Fibroblast of skin of abdomen (primary cell): Measurements from ENCODE around the gene PRKG1.

ENCODE experiments used
- DNase-seq: peaks from one replicate; pipeline ENCODE4 v3.0.0-alpha.2; 2013

Gene PRKG1

DNA sequence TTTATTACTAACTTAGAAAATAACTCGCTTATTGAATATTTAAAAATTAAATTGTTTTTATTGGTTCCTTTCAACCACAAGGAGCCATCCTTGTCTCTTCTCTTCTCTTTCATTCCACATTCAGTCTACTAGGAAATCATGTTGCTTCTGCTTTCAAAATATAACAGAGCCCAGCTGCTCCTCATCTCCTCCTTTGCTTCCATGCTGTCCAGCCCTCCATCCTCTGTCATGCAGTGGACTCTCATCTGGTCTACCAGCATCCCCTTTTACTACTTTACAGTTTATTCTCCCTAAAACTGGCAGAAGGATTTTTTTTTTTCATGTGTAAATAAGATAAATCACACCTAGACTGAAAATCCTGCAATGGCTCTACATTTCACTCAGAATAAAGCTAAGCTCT, 823.3 kb downstream of the PRKG1 start:
- no peak for DNase-seq

DNA sequence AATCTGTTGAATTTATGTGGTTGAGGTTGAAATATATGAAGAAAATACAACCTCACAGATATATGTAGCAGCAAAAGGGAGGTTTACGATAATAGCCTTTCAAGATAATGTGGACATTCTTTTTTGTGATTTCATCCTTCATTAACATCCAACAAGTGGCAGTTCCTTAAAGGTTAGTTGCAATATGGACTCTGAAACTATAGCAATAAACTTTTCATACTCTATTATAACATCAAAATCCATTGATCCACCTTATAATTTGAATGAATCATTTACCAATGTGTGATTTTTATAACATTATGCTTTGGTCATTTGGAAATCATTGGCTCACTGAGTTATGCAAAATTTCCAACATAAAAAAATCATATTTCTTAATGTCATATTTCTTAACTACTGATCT, 825.9 kb downstream of the PRKG1 start:
- DNase-seq: no peak

DNA sequence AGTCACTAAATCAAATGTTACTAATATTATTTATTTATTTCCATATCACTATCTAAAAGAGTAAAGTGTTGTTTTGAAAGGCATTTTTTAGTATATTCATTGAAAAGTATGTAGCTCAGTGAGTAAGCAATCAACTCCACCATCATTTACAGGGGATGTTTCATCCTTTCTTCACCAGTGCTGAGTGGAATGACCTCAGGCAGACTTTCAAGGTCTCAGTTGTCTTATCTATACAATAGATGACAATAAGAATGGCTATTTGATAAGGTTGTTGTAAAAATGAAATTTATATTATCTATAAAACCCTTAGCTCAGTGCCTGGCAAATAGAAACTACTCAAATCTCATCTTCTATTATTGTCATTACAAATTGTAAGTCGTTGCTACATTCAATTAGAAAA, 829.4 kb downstream of the PRKG1 start:
- no peak for DNase-seq

DNA sequence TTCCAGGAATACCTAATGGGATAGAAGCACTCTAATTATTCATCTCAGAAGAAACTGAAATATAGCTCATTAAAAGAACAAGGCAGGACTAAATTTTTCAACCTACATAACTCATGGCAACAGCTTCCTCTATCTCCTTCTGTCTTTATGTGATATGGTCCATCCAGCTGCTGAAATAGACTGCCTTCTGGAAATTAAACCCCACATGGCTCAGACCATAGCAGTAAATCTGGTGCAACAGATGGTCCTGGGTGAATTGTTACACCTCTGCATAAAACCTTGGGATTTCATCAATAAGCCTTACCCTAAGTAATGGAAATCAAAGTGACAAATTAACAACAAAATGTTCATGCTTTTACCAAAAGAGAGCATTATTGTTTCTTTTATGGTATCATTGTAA, 830.7 kb downstream of the PRKG1 start:
- no peak for DNase-seq

DNA sequence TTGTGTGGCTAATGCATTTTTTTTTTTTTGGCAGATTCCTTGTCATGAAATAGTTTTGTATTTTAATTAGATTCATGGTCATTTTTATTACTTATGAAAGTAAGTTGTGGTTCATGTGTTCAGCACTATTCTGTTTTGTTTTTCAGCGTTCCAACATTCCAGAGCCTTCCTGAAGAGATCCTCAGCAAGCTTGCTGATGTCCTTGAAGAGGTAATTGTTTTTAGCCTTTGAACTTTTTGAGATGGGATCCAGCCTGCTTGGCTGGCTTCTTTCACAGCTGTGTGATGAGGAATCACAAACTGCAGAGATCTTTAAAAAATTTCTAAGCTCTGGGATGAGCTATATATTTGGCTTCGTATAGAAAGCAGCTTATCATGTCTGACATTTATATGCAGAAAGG, 833.1 kb downstream of the PRKG1 start:
- peak; percentile 41 for DNase-seq

DNA sequence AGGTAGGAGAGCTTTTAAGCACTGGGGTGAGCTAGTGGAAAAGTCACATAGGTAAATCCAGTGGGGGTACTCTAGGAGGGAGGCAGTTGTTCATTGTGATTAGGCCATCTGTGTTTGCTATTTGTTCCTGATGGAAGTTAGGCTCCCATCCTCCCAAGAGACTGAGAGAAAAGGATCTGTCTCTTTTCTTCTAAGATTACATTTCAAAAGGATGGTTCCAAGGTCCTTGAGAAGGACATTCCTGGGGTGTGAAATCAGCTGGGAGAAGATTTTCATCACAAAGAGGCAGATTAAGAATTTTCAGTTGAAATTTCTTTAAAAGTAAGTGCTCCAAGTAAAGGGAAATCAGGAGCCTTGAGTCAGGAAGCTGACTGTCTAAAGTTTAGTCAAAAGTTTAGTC, 835.9 kb downstream of the PRKG1 start:
- DNase-seq: no peak

DNA sequence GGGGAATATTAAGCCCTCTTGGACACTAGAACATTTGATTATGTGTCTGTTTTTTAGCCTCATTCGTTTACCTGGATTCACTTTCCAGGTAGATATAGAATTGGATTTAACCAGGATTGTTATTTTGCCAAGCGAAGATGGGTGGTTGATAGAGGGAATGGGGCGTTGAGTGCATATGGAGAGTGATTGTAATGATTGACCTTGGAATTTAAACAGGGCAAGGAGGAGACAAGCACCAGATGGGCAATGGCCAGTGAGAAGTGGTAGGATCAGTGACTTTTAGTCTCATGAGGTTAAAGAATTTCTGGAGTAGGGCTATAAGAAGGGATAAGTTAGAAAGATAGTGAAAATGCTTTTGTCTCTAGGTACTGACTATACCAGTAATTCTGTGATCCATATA, 836.3 kb downstream of the PRKG1 start:
- DNase-seq: no peak

DNA sequence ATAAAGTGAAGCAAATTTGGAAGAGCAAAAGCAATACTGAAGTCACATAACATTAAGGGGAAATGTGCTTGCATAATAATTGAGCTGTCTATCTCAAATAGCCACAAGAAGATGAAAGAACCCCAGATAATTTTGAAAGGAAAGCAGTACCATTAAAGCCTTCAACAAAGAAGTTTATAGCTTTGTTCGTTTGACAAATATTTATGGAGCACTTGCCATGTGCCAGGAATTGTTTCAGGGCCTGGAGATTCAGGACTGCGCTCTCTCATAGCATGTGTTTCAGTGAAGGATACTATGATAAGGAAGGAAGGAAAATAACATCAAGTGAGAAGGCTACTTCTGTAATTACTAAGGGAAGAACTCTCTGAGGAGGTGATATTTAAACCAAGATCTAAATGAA, 837.4 kb downstream of the PRKG1 start:
- no peak for DNase-seq

DNA sequence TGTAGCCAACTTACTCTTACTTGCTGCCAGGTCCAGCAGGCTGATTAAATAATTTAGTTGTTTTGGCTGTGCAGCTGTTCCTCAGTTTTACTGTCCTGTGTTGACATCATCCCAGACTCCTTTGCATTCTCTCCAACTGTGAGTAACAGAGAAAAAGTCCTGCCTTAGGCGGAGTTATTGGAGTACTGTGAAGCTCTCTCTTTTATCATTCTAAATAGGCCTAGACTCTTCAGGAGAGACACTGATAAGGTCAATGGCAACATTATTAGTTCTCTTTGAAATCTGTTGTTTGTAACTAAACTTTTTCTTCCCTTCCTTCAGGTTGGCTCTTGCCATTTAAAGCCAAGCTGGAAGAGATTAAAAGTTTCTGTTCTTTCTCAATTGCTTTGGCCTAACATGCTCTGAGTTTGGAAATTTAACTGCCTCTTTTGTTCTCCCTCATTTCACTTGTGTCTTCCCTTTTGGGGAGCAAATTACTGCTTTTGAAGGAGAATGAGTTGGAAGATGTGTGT, 840.8 kb downstream of the PRKG1 start:
- peak; percentile 29 for DNase-seq

DNA sequence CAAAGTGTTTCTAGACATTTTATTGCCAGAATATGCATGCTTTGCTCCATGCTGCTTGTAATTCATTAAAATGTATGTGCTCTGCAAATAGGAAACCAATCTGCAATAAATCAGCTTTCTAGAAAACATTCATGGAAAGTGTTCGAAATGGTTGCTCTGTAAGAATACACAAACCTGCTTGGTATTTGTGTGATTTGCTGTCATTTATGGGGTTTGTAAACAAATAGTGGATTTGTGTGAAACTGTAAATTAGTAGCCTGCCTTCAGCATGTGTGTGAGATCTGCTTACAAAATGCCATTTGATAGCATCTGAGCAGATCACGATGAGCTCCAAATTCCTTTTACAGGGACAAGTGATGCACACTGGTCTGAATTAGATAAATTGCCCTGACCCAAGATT, 844.2 kb downstream of the PRKG1 start:
- no peak for DNase-seq

DNA sequence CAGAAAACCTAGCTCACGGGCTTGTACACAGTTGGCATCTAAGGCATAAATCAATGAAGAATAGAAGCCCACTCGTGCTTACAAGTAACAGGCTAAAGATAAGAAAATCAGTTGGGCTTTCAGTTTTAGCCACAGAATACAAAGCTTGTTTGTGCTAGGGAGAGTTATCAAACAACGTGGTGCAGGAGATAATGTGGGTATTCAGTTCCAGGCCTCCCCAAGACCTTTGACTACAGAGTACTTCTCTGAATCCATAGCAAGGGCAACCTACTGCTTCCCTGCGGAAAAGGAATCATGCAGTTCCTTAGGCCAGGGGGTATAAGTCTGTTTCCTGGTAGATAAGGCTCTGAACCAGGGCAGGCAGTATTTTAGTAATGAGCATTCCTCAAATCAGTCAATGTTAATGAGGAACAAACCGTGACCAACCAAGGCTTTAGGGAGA, 844.6 kb downstream of the PRKG1 start:
- no peak for DNase-seq

DNA sequence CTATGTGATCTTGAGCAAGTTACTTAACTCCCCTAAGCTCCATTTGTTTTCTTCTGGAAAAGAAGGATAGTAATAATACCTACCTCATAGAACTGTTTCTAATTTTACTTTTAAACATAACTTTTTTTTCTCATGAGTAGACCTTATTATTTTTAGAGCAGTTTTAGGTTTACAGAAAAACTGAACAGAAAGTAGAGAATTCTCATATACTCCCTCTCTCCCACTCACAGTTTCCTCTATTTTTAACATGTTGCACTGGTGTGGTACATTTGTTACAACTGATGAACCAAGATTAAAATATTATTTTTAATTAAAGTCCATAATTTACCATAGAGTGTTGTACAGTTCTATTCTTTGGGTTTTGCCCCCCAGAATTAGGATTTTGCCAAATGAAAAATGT, 846.4 kb downstream of the PRKG1 start:
- DNase-seq: no peak

DNA sequence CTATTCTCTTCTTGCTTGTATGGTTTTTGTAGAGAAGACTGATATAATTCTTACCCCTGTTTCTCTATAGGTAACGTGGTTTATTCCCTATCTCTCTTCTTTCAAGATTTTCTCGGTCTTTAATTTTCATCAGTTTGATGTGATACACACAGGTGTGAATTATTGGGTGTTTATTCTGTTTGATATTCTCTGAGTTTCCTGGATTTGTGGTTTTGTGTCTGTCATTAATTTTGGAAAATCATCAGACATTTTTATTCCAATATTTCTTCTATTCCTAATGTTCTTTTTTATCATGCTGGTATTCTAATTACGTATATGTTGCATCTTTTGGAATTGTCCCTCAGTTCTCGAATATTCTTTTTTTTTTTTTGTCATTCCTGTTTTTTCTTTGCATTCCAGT, 850.1 kb downstream of the PRKG1 start:
- no peak for DNase-seq

DNA sequence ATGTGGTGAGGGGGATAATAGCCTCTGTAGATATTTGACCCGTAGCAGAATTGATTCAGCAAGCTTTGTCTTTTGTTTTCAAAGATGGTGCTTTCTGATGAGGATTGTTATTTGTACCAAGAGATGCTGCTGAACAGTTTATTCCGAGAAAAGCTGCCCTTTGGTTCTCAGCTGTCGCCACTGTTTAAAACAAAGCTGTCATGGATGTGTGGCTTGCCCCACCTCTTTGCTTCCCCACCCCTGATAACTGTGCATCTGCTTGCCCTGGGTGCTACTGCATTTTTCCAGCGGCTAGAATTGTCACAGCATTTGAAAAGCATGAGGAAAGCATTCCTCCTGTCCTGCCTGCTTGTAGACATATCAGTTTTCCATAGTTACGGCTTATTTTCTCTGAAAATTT, 852.0 kb downstream of the PRKG1 start:
- no peak for DNase-seq

DNA sequence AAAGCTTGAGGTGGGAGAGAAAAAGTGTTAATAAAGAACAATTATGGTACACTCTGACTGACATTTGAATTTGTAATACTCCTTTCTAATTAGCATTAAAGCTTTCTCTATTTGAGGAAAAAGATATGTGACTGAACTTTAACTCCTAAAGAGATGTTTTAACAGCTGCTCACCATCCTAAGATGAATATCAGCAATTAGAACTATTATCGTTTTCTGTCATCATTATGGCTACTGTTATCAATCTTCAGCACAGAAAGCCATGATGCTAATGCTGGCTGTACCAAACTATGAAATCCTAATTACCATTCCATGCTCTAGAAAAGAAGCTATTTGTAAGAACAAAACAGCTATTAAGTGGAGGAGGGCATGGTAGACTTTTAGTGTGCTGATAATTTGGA, 853.9 kb downstream of the PRKG1 start:
- no peak for DNase-seq

DNA sequence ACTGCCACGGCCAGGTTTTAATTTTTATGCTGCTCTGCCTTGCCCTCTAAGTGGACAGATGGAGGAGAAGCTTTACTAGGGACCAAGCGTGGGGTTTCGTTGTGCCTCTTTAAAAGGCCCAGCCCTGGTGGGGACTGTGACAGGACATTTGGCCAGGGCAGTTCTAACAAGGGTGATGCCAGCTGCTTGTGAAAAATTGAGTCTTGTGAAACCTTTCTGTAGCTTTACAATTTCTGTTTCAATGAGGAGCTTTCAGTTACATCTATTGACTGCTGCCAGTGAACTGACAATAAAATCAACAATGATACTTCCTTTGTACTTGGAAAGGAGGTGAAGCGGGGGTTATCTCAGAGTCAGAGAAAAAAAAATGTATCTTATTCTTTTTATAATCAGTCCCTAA, 858.2 kb downstream of the PRKG1 start:
- no peak for DNase-seq

DNA sequence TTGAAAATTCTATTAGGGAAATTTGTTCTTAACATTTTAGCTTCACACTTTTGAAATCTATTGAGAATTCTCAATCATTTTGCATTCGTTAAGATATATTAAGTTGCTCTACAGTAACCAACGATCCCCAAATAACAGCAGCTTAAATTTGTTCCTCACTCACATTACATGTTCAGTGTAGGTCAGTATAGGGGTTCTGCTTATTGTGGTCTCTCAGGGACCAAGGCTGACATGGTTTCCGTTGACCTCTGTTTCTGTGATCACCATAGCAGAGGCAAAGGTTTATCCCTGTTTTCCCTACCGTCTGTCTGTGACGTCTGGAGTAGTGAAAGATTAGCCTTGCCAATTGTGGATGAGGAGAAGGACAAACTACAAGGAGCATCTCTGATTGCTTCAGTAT, 860.1 kb downstream of the PRKG1 start:
- no peak for DNase-seq

DNA sequence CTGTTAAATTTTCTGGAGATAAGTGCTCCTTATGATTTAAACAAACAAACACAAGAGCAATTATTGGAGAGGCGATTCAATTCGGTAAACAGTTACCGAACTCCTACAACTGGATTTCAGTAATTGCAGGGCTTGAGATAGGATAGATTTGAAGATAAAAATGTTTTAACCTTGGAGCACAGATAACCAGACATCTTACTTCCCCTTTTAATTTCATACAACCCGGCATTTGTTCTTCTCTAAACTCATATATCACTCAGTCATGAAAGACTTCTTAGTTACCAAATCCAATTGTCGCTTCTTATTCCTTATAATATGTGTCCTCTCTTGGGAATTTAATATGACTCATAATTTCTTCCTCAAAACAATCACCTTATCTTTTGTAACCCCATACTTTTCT, 861.1 kb downstream of the PRKG1 start:
- no peak for DNase-seq

DNA sequence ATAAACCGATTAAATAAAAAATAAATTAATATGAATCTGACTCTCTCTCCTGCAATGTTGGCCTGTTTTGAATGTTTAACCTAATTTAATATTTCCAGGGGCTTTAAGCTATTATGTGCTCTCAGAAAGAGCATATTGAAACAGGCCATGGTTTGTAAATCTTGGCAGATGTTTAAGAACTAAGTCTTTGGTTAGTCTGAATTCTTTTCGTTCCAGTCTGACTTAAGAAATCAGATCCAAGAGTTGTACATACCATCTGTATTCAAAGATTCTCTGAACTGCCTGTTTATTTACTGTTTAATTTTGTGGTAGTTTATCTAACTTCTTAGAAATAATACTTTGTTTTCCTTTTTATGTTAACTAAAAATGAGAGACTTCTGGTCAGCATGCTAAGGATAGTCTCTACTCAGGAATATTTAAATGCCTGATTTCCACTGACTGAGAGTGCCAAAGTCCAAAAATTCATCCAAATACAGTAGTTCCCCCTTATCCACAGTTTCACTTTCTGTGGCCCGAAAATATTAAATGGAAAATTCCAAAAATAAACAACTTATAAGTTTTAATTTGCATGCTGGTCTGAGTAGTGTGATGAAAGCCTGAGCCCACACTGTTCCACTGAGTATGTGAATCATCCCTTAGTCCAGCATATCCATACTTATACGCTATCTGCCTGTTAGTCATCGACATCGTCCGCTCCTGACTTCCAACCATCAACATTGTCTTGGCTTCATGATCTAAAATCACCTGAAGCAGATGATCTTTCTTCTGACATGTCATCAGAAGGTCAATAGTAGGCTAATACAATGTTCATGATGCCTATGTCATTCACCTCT, 863.2 kb downstream of the PRKG1 start:
- peak; percentile 85 for DNase-seq

DNA sequence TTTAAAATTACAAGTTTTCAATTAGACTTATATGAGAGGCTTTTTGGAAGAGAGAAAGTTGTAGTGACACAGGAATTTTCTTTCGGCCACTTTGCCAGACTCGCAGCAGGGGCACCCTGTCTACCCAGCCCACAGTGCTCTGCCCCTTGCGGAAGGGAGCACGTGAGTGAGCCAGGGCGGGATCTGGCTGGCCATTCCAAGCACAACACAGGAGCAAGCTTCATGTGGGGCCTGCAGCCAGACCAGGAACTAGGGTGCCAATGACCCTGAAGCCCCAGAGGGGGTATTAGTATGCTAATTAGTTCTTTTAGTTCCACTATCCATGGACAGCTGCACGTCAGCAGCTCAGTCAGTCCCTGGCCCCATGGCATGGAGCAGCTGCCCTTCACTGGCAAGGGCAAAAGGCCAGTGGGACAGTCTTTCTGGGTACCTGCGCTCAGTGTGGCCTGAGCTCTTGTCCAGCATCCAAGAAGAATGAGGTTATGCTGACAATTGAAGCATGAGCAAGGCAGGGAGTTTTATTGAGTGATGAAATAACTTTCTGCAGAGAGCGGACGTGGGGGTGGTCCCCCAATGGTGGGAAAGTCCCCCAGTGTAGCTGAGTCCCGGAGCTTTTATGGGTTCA, 876.2 kb downstream of the PRKG1 start:
- no peak for DNase-seq

DNA sequence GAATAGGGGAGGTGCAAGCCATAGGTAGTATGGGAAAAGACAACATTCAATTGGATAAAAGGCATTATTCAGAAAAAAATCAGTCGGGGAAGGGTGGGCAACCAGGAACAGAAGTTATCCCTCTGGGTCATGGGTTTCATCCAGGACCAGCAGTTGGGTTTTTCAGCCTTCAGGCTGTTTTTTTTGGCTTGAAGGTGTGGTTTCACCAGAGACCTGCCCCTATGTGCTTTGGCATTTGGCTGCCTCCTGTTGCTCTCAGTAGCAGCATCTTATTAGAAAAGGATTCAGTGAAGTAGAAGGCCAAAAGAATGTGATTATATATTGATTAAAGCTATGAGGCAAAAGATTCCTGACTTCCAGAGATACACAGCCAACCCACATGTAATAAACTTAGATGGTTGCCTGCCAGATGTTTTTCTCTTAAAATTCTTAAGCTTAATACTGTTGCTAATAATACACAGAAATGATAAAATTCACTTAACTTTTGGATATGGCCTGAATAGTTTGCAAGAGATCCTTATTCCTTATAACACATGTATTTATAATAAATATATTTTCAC, 876.8 kb downstream of the PRKG1 start:
- DNase-seq: no peak

DNA sequence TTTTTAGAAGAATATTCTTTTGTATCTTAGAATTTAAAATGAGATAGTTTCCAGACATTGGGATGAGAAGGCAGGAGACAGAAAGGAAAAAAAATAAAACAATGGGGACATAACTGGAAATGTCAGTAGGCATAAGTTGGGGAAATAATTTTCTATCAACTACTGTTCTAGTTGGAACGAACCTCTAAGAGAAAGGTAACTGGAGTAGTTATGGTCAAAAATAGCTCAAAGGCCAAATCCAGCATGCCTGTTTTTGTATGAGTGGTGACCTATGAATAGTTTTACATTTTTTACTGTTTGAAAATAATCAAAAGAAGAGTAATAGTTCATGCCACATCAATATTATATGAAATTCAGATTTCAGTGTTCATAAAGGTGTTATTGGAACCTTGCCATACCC, 877.3 kb downstream of the PRKG1 start:
- no peak for DNase-seq

DNA sequence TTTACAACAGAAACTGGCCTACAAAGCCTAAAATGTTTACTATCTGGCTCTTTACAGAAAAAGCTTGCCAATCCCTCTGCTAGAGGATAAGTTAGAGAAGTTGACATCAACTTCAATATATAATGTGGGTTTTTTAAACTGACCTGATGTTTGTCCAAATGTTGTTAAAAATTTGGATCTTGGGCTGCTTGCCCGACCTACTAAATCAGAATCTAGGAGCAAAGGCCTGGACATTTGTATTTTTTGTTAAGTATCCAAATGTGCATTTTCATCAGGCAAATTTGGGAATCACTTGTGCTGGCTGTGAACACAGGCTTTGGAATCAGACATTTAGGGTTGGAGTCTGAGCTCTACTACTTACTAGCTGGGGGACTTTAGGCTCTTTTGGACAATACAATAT, 877.8 kb downstream of the PRKG1 start:
- DNase-seq: no peak

DNA sequence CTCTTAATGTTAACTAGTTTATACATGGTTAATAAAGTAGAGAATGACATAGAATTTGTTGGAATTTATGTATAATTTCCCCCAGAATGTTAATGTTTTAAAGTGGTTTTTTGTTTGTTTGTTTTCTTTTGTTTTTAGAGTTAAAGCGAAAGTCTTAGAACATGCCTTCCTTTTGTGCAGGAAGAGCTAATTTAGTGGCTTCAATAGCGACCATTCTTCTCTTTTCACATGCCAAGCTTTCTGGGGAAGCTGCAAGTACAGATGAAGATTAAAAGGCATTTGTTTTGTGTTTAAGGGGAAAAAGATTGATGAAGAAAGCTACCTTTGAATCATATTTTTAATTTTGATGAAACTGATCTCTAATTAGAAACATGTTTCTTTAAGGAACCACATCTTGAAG, 881.4 kb downstream of the PRKG1 start:
- no peak for DNase-seq
